ENCODE measurements around the gene PDE8A. TPM values are rescaled to one million over a fixed set of nuclear protein-coding genes. Genes with fewer than 3 reads are reported as not detected.

Gene PDE8A
- total RNA-seq, 2 experiments from 2014 or later = 23.2 to 24.4 TPM

DNA sequence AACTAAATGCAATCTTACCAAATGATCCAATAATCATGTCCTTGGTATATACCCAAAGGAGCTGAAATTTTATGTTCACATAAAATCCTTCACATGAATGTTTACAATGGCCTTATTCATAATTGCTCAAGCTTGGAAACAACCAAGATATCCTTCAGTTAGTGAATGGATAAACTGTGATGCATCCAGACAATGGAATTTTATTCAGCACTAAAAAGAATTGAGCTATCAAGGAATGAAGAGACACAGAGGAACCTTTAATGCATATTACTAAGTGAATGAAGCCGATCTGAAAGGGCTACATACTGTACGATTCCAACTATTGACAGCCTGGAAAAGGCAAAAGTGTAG is 168.4 kb downstream of the PDE8A start:
- Mint-ChIP-seq H3K36me3 (ENCODE audit: low read depth) (no peaks in the 10 kb centered on the region), H3K4me3 (no peak overlapping the region), H3K27me3 (peaks cover 3% of the 10 kb centered on the region), H3K4me1 (ENCODE audit: low read depth) (peaks cover 23% of the 10 kb centered on the region), H3K9me3 (peaks cover 8% of the 10 kb centered on the region), H3K27ac (no peak overlapping the region)
- TF ChIP-seq, protein P1, sequence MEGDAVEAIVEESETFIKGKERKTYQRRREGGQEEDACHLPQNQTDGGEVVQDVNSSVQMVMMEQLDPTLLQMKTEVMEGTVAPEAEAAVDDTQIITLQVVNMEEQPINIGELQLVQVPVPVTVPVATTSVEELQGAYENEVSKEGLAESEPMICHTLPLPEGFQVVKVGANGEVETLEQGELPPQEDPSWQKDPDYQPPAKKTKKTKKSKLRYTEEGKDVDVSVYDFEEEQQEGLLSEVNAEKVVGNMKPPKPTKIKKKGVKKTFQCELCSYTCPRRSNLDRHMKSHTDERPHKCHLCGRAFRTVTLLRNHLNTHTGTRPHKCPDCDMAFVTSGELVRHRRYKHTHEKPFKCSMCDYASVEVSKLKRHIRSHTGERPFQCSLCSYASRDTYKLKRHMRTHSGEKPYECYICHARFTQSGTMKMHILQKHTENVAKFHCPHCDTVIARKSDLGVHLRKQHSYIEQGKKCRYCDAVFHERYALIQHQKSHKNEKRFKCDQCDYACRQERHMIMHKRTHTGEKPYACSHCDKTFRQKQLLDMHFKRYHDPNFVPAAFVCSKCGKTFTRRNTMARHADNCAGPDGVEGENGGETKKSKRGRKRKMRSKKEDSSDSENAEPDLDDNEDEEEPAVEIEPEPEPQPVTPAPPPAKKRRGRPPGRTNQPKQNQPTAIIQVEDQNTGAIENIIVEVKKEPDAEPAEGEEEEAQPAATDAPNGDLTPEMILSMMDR (IDR thresholded peaks at IDR 0.05) = no peak
- CTCF ChIA-PET = interaction anchor here (1.0 to 2.3 kb wide), 3 partner anchors 18 to 222 kb away, joined by 3 to 11 read pairs (median 3); no protein-coding TSS in a partner anchor
- POLR2A ChIA-PET = no interaction called here
- intact Hi-C loops (cut with micrococcal nuclease) = no loop called here
- DNase-seq (no peak), ATAC-seq (no peak)

DNA sequence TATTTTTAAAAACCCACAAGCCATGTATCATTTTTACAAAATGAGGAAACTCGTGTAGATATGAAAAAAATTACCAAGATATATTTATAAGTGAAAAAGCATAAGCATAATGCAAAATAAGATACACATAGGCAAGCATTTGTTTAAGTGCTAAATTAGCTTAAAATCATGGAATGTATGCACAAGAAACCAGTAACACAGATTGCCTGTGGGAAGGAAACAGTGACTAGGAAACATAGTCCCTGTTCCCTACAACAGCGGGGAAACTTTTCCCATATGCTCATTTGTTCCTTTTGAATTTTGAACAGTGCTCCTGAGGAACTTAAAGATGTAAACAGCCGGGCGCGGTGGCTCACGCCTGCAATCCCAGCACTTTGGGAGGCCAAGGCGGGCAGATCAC is 169.5 kb downstream of the PDE8A start:
- peaks cover 8% of the 10 kb centered on the region for H3K9me3 Mint-ChIP-seq
- POLR2A ChIA-PET = no interaction called here
- H3K27ac Mint-ChIP-seq = no peak overlapping the region
- H3K4me3 Mint-ChIP-seq = no peak overlapping the region
- H3K36me3 Mint-ChIP-seq (ENCODE audit: low read depth) = no peaks in the 10 kb centered on the region
- CTCF ChIA-PET = no interaction called here
- TF ChIP-seq, protein P1 (IDR thresholded peaks at IDR 0.05) = no peak
- DNase-seq (no peak), ATAC-seq (no peak)
- intact Hi-C loops (cut with micrococcal nuclease) = no loop called here
- peaks cover 3% of the 10 kb centered on the region for H3K27me3 Mint-ChIP-seq
- peaks cover 23% of the 10 kb centered on the region for H3K4me1 Mint-ChIP-seq (ENCODE audit: low read depth)

DNA sequence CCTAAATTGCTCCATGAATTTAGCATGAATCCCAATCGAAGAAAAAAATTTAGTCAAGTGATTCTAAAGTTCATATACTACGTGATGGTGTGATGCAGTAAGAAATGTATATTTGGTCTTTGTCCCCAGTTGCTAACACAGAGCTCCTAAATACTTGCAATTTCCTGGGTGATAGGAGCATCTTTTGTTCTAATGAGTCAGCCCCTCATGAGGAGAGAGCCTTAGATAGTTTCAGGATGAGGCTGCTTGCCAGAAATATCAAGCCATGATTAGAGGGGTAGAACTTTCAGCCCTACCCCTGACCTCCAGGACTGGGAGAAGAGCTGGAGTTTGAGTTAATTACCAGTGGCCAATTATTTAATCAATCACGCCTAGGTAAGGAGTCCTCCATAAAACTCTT is 170.2 kb downstream of the PDE8A start:
- POLR2A ChIA-PET = no interaction called here
- DNase-seq = no peak
- TF ChIP-seq, protein P1 (IDR thresholded peaks at IDR 0.05) = no peak
- no peak overlapping the region for H3K27ac Mint-ChIP-seq
- H3K27me3 Mint-ChIP-seq = peaks cover 3% of the 10 kb centered on the region
- CTCF ChIA-PET = interaction anchor here (2.2 kb wide), 1 partner anchor 17 kb away, joined by 7 read pairs; no protein-coding TSS in a partner anchor
- peaks cover 8% of the 10 kb centered on the region for H3K9me3 Mint-ChIP-seq
- intact Hi-C loops (cut with micrococcal nuclease) = no loop called here
- peaks cover 23% of the 10 kb centered on the region for H3K4me1 Mint-ChIP-seq (ENCODE audit: low read depth)
- no peak overlapping the region for H3K4me3 Mint-ChIP-seq
- H3K36me3 Mint-ChIP-seq (ENCODE audit: low read depth) = no peaks in the 10 kb centered on the region
- no peak for ATAC-seq

DNA sequence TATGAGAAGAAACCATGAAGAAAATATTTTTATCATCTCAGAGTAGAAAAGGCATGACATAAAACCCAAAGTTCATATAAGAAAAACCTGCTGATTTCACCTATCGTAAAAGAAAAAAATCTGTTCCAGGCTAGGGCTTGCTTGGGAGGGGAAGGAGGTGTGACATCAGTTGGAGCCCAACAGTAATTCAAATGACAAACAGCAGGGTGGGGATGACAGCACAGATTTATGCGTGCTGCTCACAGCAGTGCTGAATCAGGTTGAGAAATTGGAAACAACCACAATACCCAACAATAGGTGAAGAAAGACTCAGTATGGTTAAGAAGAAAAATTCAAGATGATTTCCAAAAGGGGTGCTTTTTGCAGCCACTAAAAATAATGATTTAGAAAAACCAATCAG is 172.4 kb downstream of the PDE8A start:
- no peaks in the 10 kb centered on the region for H3K36me3 Mint-ChIP-seq (ENCODE audit: low read depth)
- no peak overlapping the region for H3K4me3 Mint-ChIP-seq
- H3K9me3 Mint-ChIP-seq = peaks cover 8% of the 10 kb centered on the region
- H3K27ac Mint-ChIP-seq = no peak overlapping the region
- H3K27me3 Mint-ChIP-seq = peaks cover 3% of the 10 kb centered on the region
- TF ChIP-seq, protein P1 (IDR thresholded peaks at IDR 0.05) = no peak
- intact Hi-C loops (cut with micrococcal nuclease) = no loop called here
- peaks cover 16% of the 10 kb centered on the region for H3K4me1 Mint-ChIP-seq (ENCODE audit: low read depth)
- ATAC-seq = no peak
- CTCF ChIA-PET = no interaction called here
- POLR2A ChIA-PET = no interaction called here
- DNase-seq = no peak

DNA sequence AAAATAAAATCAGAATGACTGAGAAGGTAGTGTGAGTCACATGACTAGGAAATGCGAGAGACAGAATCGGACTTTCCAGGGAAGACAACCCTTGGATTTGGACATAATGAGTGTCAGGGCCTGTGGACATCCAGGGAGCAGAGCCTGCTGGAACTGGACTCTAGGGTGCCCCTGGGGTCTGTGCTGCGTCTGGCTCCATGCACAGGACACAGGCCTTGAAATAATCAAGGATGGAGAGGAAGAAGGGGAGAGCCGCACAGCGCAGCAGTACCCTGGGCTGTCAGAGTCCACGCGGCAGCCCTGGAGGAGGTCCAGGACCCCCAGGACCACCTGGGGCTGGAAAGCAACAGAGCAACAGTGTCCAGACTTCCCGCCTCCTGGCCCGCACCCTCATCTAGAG is 173.7 kb downstream of the PDE8A start:
- no peak overlapping the region for H3K4me3 Mint-ChIP-seq
- ATAC-seq = no peak
- CTCF ChIA-PET = no interaction called here
- peaks cover 8% of the 10 kb centered on the region for H3K4me1 Mint-ChIP-seq (ENCODE audit: low read depth)
- DNase-seq = no peak
- POLR2A ChIA-PET = no interaction called here
- peaks cover 8% of the 10 kb centered on the region for H3K9me3 Mint-ChIP-seq
- intact Hi-C loops (cut with micrococcal nuclease) = no loop called here
- no peaks in the 10 kb centered on the region for H3K36me3 Mint-ChIP-seq (ENCODE audit: low read depth)
- TF ChIP-seq, protein P1 (IDR thresholded peaks at IDR 0.05) = no peak
- peaks cover 3% of the 10 kb centered on the region for H3K27me3 Mint-ChIP-seq
- H3K27ac Mint-ChIP-seq = no peak overlapping the region
